GM12873 (cell line): ENCODE data around the gene CRYZL1.

Experiments
- TF ChIP-seq, protein P1 (sequence below): IDR thresholded peaks from 2 replicates; pipeline ENCODE4 v1.5.1; 2012; ENCODE audit warnings: low read depth, mild to moderate bottlenecking, moderate library complexity, low read length, control low read depth; ENCODE audit not compliant: insufficient read depth; ENCODE audit errors: missing control alignments

The CRYZL1 gene

GRCh38 chr21:33641352-33642026, at the start of gene CRYZL1:
Gene CRYZL1, minus strand, starts transcription at chr21:33641741. Its CDS starts 10,190 bp downstream, at chr21:33631551.
- TF ChIP-seq, protein P1, sequence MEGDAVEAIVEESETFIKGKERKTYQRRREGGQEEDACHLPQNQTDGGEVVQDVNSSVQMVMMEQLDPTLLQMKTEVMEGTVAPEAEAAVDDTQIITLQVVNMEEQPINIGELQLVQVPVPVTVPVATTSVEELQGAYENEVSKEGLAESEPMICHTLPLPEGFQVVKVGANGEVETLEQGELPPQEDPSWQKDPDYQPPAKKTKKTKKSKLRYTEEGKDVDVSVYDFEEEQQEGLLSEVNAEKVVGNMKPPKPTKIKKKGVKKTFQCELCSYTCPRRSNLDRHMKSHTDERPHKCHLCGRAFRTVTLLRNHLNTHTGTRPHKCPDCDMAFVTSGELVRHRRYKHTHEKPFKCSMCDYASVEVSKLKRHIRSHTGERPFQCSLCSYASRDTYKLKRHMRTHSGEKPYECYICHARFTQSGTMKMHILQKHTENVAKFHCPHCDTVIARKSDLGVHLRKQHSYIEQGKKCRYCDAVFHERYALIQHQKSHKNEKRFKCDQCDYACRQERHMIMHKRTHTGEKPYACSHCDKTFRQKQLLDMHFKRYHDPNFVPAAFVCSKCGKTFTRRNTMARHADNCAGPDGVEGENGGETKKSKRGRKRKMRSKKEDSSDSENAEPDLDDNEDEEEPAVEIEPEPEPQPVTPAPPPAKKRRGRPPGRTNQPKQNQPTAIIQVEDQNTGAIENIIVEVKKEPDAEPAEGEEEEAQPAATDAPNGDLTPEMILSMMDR, result no peak

DNA sequence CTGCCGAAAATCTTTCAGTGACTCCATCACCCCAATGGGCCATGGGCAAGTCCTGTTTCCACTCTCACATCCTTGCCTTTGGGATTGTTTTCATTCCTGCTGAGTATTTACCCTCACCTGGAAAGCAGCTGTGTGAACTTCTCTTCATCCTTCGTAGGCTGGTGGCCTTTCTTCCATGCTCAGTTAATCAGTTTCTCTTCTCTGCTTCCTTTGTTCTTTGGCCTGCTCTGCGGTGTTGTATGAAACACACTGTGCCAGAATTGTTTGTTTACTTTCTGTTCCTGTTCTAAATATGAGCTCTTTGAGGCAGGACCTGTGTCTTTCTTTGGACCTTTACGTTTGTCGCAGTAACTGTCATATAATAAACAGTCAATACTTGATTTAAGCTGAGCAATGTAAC, 49.3 kb upstream of the CRYZL1 start:
- TF ChIP-seq, protein P1, result no peak

GRCh38 chr21:33688353-33688752, 46.8 kb upstream of the CRYZL1 start:
- TF ChIP-seq, protein P1, result no peak

DNA sequence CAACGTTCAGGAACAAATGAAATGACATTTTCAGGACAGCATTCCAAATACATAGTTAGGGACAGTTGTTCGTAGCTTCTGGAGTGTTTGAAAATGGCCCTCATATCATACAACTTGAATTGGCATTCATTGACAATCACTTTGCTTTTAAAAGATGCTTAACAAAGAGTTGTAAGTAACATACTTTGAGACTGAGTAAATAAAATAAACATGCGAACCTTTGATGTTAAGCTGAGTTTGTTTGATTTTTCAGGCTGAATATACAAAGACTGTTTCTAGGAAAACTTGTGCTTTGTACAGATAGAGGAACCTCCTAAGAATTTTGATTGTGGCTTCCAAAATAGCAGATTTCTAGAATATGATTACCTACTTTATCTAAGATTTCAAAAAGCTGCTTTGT, 46.1 kb upstream of the CRYZL1 start:
- TF ChIP-seq, protein P1, result no peak

GRCh38 chr21:33686386-33686785, 44.8 kb upstream of the CRYZL1 start:
- TF ChIP-seq, protein P1, result no peak

GRCh38 chr21:33685613-33686197, 44.2 kb upstream of the CRYZL1 start:
- TF ChIP-seq, protein P1, result no peak

- TF ChIP-seq, protein P1, result no peak
Observed at GRCh38 chr21:33684923-33685560, 43.5 kb upstream of the CRYZL1 start.
